Endothelial cell of umbilical vein (primary cell): ENCODE results near the gene AAR2. TPM values are rescaled to one million over a fixed set of nuclear protein-coding genes. Genes with fewer than 3 reads are reported as not detected.

Experiments used
- BruUV-seq: library from RNA; stranded (reverse); fragments of 400-500 nt; replicated peaks from 2 replicates; lab custom pipeline; 2021; lab: Mats Ljungman, UMichigan
- CTCF ChIA-PET: fragments of 300-600, 350-600 bp; sonication (Branson Sonifier 250); formaldehyde crosslinking; loops from one replicate; lab custom pipeline; 2021; ENCODE audit warnings: antibody characterized with exemption, inconsistent platforms; lab: Charles Lee
- POLR2A ChIA-PET: fragments of 300-600, 350-600 bp; sonication (Branson Sonifier 250); formaldehyde crosslinking; loops from one replicate; lab custom pipeline; 2021; ENCODE audit warnings: antibody characterized with exemption, inconsistent platforms; lab: Charles Lee
- DNase-seq: peaks from one replicate; pipeline ENCODE4 v3.0.0-alpha.2; 2011; ENCODE audit warnings: low read depth, low spot score
- FAIRE-seq: peaks from 2 replicates; lab custom pipeline; 2011; peaks lifted over from hg19 to GRCh38; lab: Jason Lieb, UNC
- H2AFZ ChIP-seq: 2 replicates; pipeline ENCODE4 v1.6.0; 2012; ENCODE audit warnings: low read depth, low read length, control low read depth, inconsistent platforms
- H3K27ac ChIP-seq: 2 replicates; pipeline ENCODE4 v1.5.1; 2011; ENCODE audit warnings: low read depth, mild to moderate bottlenecking, control low read depth, low read length, moderate library complexity; ENCODE audit not compliant: insufficient read depth
- H3K27me3 ChIP-seq, 2 experiments: 2 replicates each; pipeline versions ENCODE4 v1.6.0 to v1.6.1; 2011; ENCODE audit warnings: low read length in 2 of 2, mixed read lengths in 1 of 2; ENCODE audit not compliant: control insufficient read depth in 2 of 2, insufficient read depth in 2 of 2
- H3K36me3 ChIP-seq, 2 experiments: 2 replicates in 1 of 2; 3 replicates in 1 of 2; pipeline ENCODE4 v1.5.1; 2011; ENCODE audit warnings: low read length in 2 of 2, mild to moderate bottlenecking in 1 of 2, moderate library complexity in 1 of 2; ENCODE audit not compliant: control insufficient read depth in 2 of 2, insufficient read depth in 2 of 2; ENCODE audit errors: extremely low read depth in 1 of 2
- H3K4me1 ChIP-seq: 3 replicates; pipeline ENCODE4 v1.5.1; 2011; ENCODE audit warnings: mild to moderate bottlenecking, low read length; ENCODE audit not compliant: control insufficient read depth, insufficient read depth; ENCODE audit errors: extremely low read depth
- H3K4me2 ChIP-seq: 2 replicates; pipeline ENCODE4 v1.6.1; 2011; ENCODE audit warnings: low read length, control low read depth, mixed read lengths; ENCODE audit not compliant: insufficient read depth
- H3K4me3 ChIP-seq, 3 experiments: fragments of 200-600 bp in 1 of 3; sonication (generic), shearing (Covaris generic) in 1 of 3; replicated peaks in 1 of 3; 2 replicates each; pipeline ENCODE4 v1.5.1; 2011 to 2016; ENCODE audit warnings: control low read depth in 3 of 3, low read length in 3 of 3, mild to moderate bottlenecking in 2 of 3, inconsistent platforms in 1 of 3, low read depth in 1 of 3, moderate library complexity in 1 of 3; ENCODE audit not compliant: insufficient read depth in 1 of 3
- H3K79me2 ChIP-seq: 2 replicates; pipeline ENCODE4 v1.6.0; 2012; ENCODE audit warnings: low read length, inconsistent platforms; ENCODE audit not compliant: control insufficient read depth, insufficient read depth
- H3K9ac ChIP-seq: replicated peaks from 2 replicates; pipeline ENCODE3; 2011; ENCODE audit warnings: low read length, control low read depth; ENCODE audit not compliant: insufficient read depth; ENCODE audit errors: extremely low read depth
- H3K9me1 ChIP-seq: replicated peaks from 3 replicates; pipeline ENCODE4 v1.6.0; 2011; ENCODE audit warnings: mild to moderate bottlenecking, low read length; ENCODE audit not compliant: control insufficient read depth, insufficient read depth; ENCODE audit errors: extremely low read depth
- H3K9me3 ChIP-seq: replicated peaks from 2 replicates; pipeline ENCODE4 v1.5.1; 2012; ENCODE audit warnings: low read length, inconsistent platforms; ENCODE audit not compliant: control insufficient read depth, insufficient read depth
- H4K20me1 ChIP-seq: replicated peaks from 2 replicates; pipeline ENCODE3; 2011; ENCODE audit warnings: mild to moderate bottlenecking, low read length; ENCODE audit not compliant: control insufficient read depth, insufficient read depth; ENCODE audit errors: extremely low read depth
- EZH2 ChIP-seq: IDR thresholded peaks from 2 replicates; pipeline ENCODE4 v1.6.1; 2012; ENCODE audit warnings: borderline replicate concordance, low read depth, mild to moderate bottlenecking, moderate library complexity, low read length, inconsistent platforms; ENCODE audit not compliant: severe bottlenecking
- FOS ChIP-seq: IDR thresholded peaks from 2 replicates; pipeline ENCODE4 v1.6.1; 2011; ENCODE audit warnings: mild to moderate bottlenecking, low read length, moderate library complexity, borderline replicate concordance; ENCODE audit not compliant: insufficient read depth
- GATA2 ChIP-seq: IDR thresholded peaks from 2 replicates; pipeline ENCODE4 v1.7.0; 2011; ENCODE audit warnings: low read depth, mild to moderate bottlenecking, moderate library complexity, mixed read lengths, low read length; ENCODE audit not compliant: insufficient read length, insufficient read depth
- JUN ChIP-seq: IDR thresholded peaks from 2 replicates; pipeline ENCODE4 v1.6.1; 2011; ENCODE audit warnings: borderline replicate concordance, low read depth; ENCODE audit not compliant: insufficient read length, insufficient read depth
- MYC ChIP-seq: IDR thresholded peaks from one replicate; pipeline ENCODE4 v1.6.1; 2011; ENCODE audit warnings: mild to moderate bottlenecking, low read depth, low read length
- POLR2A ChIP-seq: IDR thresholded peaks from 2 replicates; pipeline ENCODE4 v1.6.1; 2012; ENCODE audit warnings: low read depth, mild to moderate bottlenecking, control low read depth, low read length
- POLR2AphosphoS5 ChIP-seq: IDR thresholded peaks from 2 replicates; pipeline ENCODE4 v1.6.1; 2012; ENCODE audit warnings: low read depth, mild to moderate bottlenecking, control low read depth, low read length, moderate library complexity; ENCODE audit not compliant: insufficient read depth
- dilution Hi-C: fragments of 300-500 bp; cut with MboI; formaldehyde crosslinking; loops from one replicate; pipeline ENCODE4 v1.15.0; 2019; ENCODE audit warnings: low sequenced_read_pairs; ENCODE audit not compliant: extremely low pct_ligation_motif_present
- intact Hi-C: fragments of 100-400 bp; cut with micrococcal nuclease; formaldehyde crosslinking; loops from one replicate; pipeline ENCODE4 v1.10.0; 2022
- polyA plus RNA-seq, 4 experiments: library from polyadenylated mRNA; depleted of rRNA in 3 of 4; stranded (reverse) in 3 of 4; unstranded in 1 of 4; fragments of >200 nt; gene quantifications; 2 replicates each; pipeline versions ENCODE4 v1.2.1 to v1.2.3, GENCODE V29; 2011 to 2012; ENCODE audit warnings: missing spikeins in 1 of 4
- total RNA-seq: library from RNA; stranded (reverse); gene quantifications from 2 replicates; pipeline ENCODE4 v1.2.3, GENCODE V29; 2021
- TF ChIP-seq, protein P1 (sequence below): IDR thresholded peaks from 2 replicates; pipeline ENCODE4 v1.6.1; 2011; ENCODE audit not compliant: insufficient read depth, insufficient read length
- TF ChIP-seq, protein P2 (sequence below), 2 donors: IDR thresholded peaks; 1 replicate in 1 of 2; 2 replicates in 1 of 2; pipeline ENCODE4 v1.5.1; 2011; ENCODE audit warnings: low read length in 2 of 2, mild to moderate bottlenecking in 2 of 2, moderate library complexity in 2 of 2, control low read depth in 1 of 2, inconsistent platforms in 1 of 2, low read depth in 1 of 2; ENCODE audit not compliant: insufficient read depth in 1 of 2; ENCODE audit errors: extremely low read depth in 1 of 2

AAR2 gene
- total and polyA plus RNA-seq, 2 donors (not counting 3 experiments of a cell fraction or from before 2014, with no cell fraction given): 21.9 to 29.4 TPM

DNA sequence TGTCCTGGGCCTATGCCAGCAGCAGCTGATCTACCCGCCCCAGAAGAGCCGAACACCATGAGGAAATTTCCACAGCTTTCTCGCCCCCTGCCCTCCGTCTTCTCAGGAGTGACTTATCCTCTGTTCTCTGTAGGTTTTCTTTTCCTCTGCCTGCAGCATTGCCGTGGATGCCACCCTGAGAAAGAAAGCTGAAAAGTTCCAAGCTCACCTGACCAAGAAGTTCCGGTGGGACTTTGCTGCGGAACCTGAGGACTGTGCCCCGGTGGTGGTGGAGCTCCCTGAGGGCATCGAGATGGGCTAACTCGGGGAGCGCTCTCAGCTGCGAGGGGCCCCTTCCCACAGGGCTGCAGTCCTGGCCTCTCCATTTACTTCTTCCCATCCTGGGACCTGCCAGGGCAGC is 19.2 kb downstream of the AAR2 start:
- peaks cover 3% of the 10 kb centered on the region for H3K79me2 ChIP-seq
- intact Hi-C loops (no loop called here), dilution Hi-C loops (no loop called here)
- DNase-seq (no peak), FAIRE-seq (no peak)
- H3K9me3 ChIP-seq: no peaks in the 10 kb centered on the region
- H3K36me3 ChIP-seq: peaks cover 3 to 14% of the 10 kb centered on the region in 2 experiments
- H3K9ac ChIP-seq: no peak overlapping the region
- no TSS peak for BruUV-seq
- TF ChIP-seq, protein P1, sequence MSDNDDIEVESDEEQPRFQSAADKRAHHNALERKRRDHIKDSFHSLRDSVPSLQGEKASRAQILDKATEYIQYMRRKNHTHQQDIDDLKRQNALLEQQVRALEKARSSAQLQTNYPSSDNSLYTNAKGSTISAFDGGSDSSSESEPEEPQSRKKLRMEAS: no peak
- no peak for TF ChIP-seq MYC
- TF ChIP-seq JUN: no peak
- no peak for TF ChIP-seq POLR2A
- no peak for TF ChIP-seq POLR2AphosphoS5
- TF ChIP-seq FOS: no peak
- TF ChIP-seq, protein P2, sequence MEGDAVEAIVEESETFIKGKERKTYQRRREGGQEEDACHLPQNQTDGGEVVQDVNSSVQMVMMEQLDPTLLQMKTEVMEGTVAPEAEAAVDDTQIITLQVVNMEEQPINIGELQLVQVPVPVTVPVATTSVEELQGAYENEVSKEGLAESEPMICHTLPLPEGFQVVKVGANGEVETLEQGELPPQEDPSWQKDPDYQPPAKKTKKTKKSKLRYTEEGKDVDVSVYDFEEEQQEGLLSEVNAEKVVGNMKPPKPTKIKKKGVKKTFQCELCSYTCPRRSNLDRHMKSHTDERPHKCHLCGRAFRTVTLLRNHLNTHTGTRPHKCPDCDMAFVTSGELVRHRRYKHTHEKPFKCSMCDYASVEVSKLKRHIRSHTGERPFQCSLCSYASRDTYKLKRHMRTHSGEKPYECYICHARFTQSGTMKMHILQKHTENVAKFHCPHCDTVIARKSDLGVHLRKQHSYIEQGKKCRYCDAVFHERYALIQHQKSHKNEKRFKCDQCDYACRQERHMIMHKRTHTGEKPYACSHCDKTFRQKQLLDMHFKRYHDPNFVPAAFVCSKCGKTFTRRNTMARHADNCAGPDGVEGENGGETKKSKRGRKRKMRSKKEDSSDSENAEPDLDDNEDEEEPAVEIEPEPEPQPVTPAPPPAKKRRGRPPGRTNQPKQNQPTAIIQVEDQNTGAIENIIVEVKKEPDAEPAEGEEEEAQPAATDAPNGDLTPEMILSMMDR (IDR thresholded peaks at IDR 0.05; ENCODE audit: extremely low read depth in 1 of 2, insufficient read depth in 1 of 2, low read depth in 1 of 2, low read length in 2 of 2): no peak
- TF ChIP-seq EZH2: no peak
- TF ChIP-seq GATA2: no peak
- no peaks in the 10 kb centered on the region for H4K20me1 ChIP-seq
- CTCF ChIA-PET: interaction anchor here (1.5 to 1.9 kb wide), 3 partner anchors 14 to 144 kb away, joined by 3 to 8 read pairs (median 4); no protein-coding TSS in a partner anchor
- H2AFZ ChIP-seq: no peak overlapping the region
- no peak overlapping the region for H3K27ac ChIP-seq
- POLR2A ChIA-PET: no interaction called here
- H3K4me3 ChIP-seq: no peak overlapping the region
- H3K27me3 ChIP-seq: no peaks in the 10 kb centered on the region
- no peak overlapping the region for H3K4me2 ChIP-seq
- H3K9me1 ChIP-seq: no peaks in the 10 kb centered on the region
- no peaks in the 10 kb centered on the region for H3K4me1 ChIP-seq
